Body of pancreas (tissue), 4 donors: ENCODE measurements around the gene AFF3. TPM values are rescaled to one million over a fixed set of nuclear protein-coding genes. Genes with fewer than 3 reads are reported as not detected.

Experiments
- ATAC-seq: fragments of 150-250 bp; one replicate; pipeline ENCODE4 v1.9.1; 2016
- DNase-seq, 4 donors: peaks; one replicate each; pipeline ENCODE4 v3.0.0-alpha.2; 2019
- H3K27ac ChIP-seq, 4 donors: fragments of 200-600 bp; sonication (generic); 1 replicate in 3 of 4; 2 replicates in 1 of 4; pipeline versions ENCODE4 v1.5.1 to v1.6.1; 2016 to 2019; ENCODE audit warnings: mild to moderate bottlenecking in 1 of 4, mixed read lengths in 1 of 4, moderate library complexity in 1 of 4
- H3K27me3 ChIP-seq, 2 donors: fragments of 200-600 bp; sonication (generic); one replicate each; pipeline ENCODE4 v1.6.0; 2016; ENCODE audit warnings: mild to moderate bottlenecking in 1 of 2
- H3K36me3 ChIP-seq, 2 donors: fragments of 200-600 bp; sonication (generic); replicated peaks in 1 of 2; 2 replicates each; pipeline ENCODE4 v1.5.1; 2016; ENCODE audit warnings: low read depth in 2 of 2; ENCODE audit not compliant: insufficient read depth in 1 of 2
- H3K4me1 ChIP-seq: fragments of 200-600 bp; sonication (generic); one replicate; pipeline ENCODE4 v1.6.0; 2016
- H3K4me3 ChIP-seq, 2 donors: fragments of 200-600 bp; sonication (generic); 1 replicate in 1 of 2; 2 replicates in 1 of 2; pipeline ENCODE4 v1.5.1; 2016 to 2019
- H3K9me3 ChIP-seq, 3 donors: fragments of 200-600 bp; sonication (generic); 1 replicate in 2 of 3; 2 replicates in 1 of 3; pipeline ENCODE4 v1.5.1; 2016
- POLR2A ChIP-seq, 3 donors: fragments of 450-650 bp; IDR thresholded peaks; one replicate each; pipeline ENCODE4 v1.6.1; 2016; ENCODE audit warnings: antibody characterized with exemption in 3 of 3, mild to moderate bottlenecking in 2 of 3
- WGBS, 2 donors: methylation state at CpG; one replicate each; pipeline ENCODE4 v1.1.5; 2017; 5-methylcytosine and 5-hydroxymethylcytosine counted together
- intact Hi-C: fragments of 100-400 bp; cut with DNase I; formaldehyde crosslinking; loops from one replicate; pipeline ENCODE4 v1.15.1; 2023
- total RNA-seq, 2 donors: library from RNA; depleted of rRNA; stranded (reverse); fragments of >200 nt; gene quantifications; one replicate each; pipeline ENCODE4 v1.1.0, GENCODE V29; 2016
- TF ChIP-seq, protein P1 (sequence below), 7 experiments: fragments of 450-650 bp in 4 of 7; fragments of 200-600 bp in 3 of 7; sonication (generic) in 3 of 7; IDR thresholded peaks; one replicate each; pipeline ENCODE4 v1.5.1; 2016 to 2019; ENCODE audit warnings: antibody characterized with exemption in 7 of 7

The AFF3 gene
- total RNA-seq, 2 donors from 2014 or later = 0.52 to 0.99 TPM

DNA sequence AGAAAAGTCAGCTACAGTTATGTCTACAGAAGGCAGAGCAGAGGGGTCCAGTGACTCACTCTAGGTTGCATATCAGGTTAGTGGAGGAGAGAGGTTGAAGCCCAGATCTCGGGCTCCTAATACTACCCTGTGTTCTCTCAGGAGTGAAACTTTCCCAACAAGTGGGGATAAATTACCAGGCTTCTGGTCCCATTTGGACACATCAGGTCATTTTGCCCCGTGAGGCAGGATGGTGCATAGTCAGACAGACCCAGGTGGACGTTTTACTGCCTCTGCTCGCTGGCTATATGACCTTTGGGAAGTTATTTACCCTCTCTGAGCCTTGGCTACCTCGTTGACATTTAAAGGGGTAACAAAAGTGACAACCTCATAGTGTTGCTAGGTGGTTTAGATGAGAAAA, 524.6 kb downstream of the AFF3 start:
- H3K27me3 ChIP-seq = no peaks in the 10 kb centered on the region
- no peaks in the 10 kb centered on the region for H3K4me1 ChIP-seq
- H3K36me3 ChIP-seq = no peaks in the 10 kb centered on the region
- H3K27ac ChIP-seq = no peak overlapping the region
- H3K9me3 ChIP-seq = no peaks in the 10 kb centered on the region
- TF ChIP-seq, protein P1, sequence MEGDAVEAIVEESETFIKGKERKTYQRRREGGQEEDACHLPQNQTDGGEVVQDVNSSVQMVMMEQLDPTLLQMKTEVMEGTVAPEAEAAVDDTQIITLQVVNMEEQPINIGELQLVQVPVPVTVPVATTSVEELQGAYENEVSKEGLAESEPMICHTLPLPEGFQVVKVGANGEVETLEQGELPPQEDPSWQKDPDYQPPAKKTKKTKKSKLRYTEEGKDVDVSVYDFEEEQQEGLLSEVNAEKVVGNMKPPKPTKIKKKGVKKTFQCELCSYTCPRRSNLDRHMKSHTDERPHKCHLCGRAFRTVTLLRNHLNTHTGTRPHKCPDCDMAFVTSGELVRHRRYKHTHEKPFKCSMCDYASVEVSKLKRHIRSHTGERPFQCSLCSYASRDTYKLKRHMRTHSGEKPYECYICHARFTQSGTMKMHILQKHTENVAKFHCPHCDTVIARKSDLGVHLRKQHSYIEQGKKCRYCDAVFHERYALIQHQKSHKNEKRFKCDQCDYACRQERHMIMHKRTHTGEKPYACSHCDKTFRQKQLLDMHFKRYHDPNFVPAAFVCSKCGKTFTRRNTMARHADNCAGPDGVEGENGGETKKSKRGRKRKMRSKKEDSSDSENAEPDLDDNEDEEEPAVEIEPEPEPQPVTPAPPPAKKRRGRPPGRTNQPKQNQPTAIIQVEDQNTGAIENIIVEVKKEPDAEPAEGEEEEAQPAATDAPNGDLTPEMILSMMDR (IDR thresholded peaks at IDR 0.05) = no peak
- TF ChIP-seq POLR2A (IDR thresholded peaks at IDR 0.05) = no peak
- no peak for ATAC-seq
- no peak for DNase-seq
- no peak overlapping the region for H3K4me3 ChIP-seq
- 73 to 77% methylated on average over 5 of the region's 5 CpGs for WGBS, 2 donors
- intact Hi-C loops = no loop called here

DNA sequence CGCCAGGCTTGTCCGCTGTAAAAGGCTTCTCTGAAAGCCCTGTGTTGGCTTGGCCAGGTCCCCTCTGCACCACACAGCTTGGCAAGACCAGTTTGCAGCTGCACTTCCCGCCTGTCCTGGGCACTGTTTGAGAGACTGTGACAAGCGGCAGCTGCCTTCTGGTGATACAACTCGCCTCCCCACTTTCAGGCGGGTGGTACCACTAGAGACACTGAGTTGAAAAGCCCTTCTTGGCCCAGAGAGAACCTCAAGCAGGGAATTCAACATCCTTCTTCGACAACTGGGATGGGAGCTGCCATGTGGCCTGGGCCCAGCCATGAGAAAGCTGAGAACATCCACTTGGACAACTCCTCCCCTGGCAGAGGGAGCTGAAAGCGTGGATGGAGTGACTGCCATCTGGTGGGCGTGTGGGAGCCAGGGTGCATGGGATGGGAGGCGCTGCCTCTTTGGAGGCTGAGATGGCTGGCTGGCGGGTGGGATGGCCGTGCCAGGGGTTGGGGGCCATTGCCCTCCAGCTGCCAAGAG, 527.1 kb downstream of the AFF3 start:
- Histone ChIP-seq H3K27ac (no peak overlapping the region), H3K27me3 (no peaks in the 10 kb centered on the region), H3K4me1 (no peaks in the 10 kb centered on the region), H3K36me3 (no peaks in the 10 kb centered on the region), H3K9me3 (no peaks in the 10 kb centered on the region), H3K4me3 (no peak overlapping the region)
- ATAC-seq (no peak), DNase-seq (no peak)
- intact Hi-C loops = no loop called here
- TF ChIP-seq, protein P1 (IDR thresholded peaks at IDR 0.05) = no peak
- TF ChIP-seq POLR2A (IDR thresholded peaks at IDR 0.05) = no peak
- WGBS, 2 donors = 86 to 91% methylated on average over 10 to 12 of the region's 12 CpGs

DNA sequence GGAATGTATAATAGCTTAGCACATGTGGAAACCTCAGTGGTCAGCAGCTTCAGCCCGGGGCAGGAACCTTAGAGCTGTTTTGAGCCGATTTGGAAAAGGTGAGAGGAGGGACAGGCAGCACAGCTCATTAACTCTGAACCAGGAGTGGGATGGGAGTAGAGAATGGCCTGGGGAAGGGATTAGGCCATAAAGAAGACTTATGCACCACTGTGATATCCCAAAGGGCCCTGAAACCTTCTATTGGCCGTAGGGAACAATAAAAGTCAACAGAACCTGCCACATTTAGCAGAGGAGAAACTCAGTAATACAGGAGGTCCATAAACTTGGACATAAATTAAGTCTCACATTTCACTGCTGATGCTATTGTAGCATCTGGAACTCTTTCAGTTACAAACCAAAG, 528.4 kb downstream of the AFF3 start:
- Histone ChIP-seq H3K27me3 (no peaks in the 10 kb centered on the region), H3K9me3 (no peaks in the 10 kb centered on the region), H3K36me3 (no peaks in the 10 kb centered on the region), H3K4me1 (no peaks in the 10 kb centered on the region), H3K27ac (no peak overlapping the region), H3K4me3 (no peak overlapping the region)
- 72 to 74% methylated on average over 3 of the region's 3 CpGs for WGBS, 2 donors
- DNase-seq = no peak
- intact Hi-C loops = no loop called here
- no peak for ATAC-seq
- TF ChIP-seq, protein P1 (IDR thresholded peaks at IDR 0.05) = no peak
- no peak for TF ChIP-seq POLR2A (IDR thresholded peaks at IDR 0.05)

DNA sequence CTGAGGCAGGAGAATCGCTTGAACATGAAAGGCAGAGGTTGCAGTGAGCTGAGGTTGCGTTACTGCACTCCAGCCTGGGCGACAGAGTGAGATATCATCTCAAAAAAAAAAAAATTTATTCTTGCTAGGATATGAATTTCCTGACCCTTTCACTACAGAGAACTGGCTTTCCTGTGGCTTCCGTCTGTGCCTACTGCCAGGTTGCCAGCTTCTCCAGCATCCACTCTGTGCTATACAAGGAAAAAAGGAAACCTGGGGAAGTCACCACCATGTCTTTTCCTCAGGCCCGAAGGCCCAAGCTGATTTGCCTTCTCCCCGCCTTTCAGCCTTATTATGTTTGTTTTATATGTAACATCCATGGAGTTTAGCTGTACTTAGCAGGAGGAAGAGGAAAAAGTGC, 530.6 kb downstream of the AFF3 start:
- TF ChIP-seq, protein P1 (IDR thresholded peaks at IDR 0.05) = no peak
- TF ChIP-seq POLR2A (IDR thresholded peaks at IDR 0.05) = no peak
- no peak overlapping the region for H3K4me3 ChIP-seq
- no peaks in the 10 kb centered on the region for H3K9me3 ChIP-seq
- H3K27me3 ChIP-seq = no peaks in the 10 kb centered on the region
- H3K27ac ChIP-seq = no peak overlapping the region
- WGBS, 2 donors = 88 to 89% methylated on average over 6 of the region's 6 CpGs
- H3K4me1 ChIP-seq = no peaks in the 10 kb centered on the region
- intact Hi-C loops = no loop called here
- ATAC-seq (no peak), DNase-seq (no peak)
- no peaks in the 10 kb centered on the region for H3K36me3 ChIP-seq

DNA sequence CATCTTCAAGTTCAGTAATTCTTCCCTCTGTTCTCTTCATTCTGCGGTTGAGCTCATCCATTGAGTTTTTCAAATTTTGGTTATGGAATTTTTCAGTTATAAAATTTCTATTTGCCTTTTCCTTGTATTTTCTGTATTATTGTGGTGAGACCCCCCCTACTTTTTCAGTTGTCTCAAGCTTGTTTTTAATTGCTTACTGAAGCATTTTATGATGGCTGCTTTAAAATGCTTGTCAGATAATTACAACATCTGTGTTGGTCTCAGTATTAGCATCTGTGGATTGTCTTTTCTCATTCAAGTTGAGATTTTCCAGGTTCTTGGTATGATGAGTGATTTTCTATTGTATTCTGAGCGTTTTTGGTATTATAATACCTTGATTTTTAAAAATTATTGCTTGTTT, 531.4 kb downstream of the AFF3 start:
- TF ChIP-seq POLR2A (IDR thresholded peaks at IDR 0.05) = no peak
- TF ChIP-seq, protein P1 (IDR thresholded peaks at IDR 0.05) = no peak
- H3K9me3 ChIP-seq = no peaks in the 10 kb centered on the region
- no peaks in the 10 kb centered on the region for H3K4me1 ChIP-seq
- no peak overlapping the region for H3K27ac ChIP-seq
- DNase-seq = no peak
- no peaks in the 10 kb centered on the region for H3K27me3 ChIP-seq
- 64 to 72% methylated on average over 2 of the region's 2 CpGs for WGBS, 2 donors
- no peak for ATAC-seq
- intact Hi-C loops = no loop called here
- no peaks in the 10 kb centered on the region for H3K36me3 ChIP-seq
- no peak overlapping the region for H3K4me3 ChIP-seq
